IMR-90 (cell line): Measurements from ENCODE around the gene UBA1. TPM values are rescaled to one million over a fixed set of nuclear protein-coding genes. Genes with fewer than 3 reads are reported as not detected.

Experiments
- ATAC-seq: fragments of 200-7000 bp; cut with Tn5 transposase; 2 replicates; pipeline ENCODE4 v1.9.1; 2020; ENCODE audit warnings: low read depth, mild to moderate bottlenecking, moderate library complexity
- BruUV-seq: library from RNA; stranded (reverse); fragments of 400-500 nt; replicated peaks from 2 replicates; lab custom pipeline; 2021; lab: Mats Ljungman, UMichigan
- CTCF ChIA-PET: fragments of 300-600 bp; formaldehyde crosslinking; extraction: SDS; loops from one replicate; lab custom pipeline; 2021; ENCODE audit warnings: antibody characterized with exemption; lab: Yijun Ruan, JAX
- POLR2A ChIA-PET: fragments of 300-600 bp; sonication (Branson Sonifier 250); formaldehyde crosslinking; loops from one replicate; lab custom pipeline; 2022; ENCODE audit warnings: antibody characterized with exemption; ENCODE audit not compliant: unreplicated experiment; lab: Charles Lee
- DNase-seq: peaks from one replicate; pipeline ENCODE4 v3.0.0; 2013
- H2AFZ ChIP-seq: replicated peaks from 2 replicates; pipeline ENCODE3; 2013; ENCODE audit warnings: low read length, mild to moderate bottlenecking; ENCODE audit not compliant: poor library complexity
- H2AK5ac ChIP-seq: 2 replicates; pipeline ENCODE4 v1.6.1; 2013; ENCODE audit warnings: low read depth, low read length, inconsistent platforms
- H2AK9ac ChIP-seq: replicated peaks from 2 replicates; pipeline ENCODE3; 2013; ENCODE audit warnings: mild to moderate bottlenecking, low read depth, low read length, moderate library complexity; ENCODE audit not compliant: poor library complexity
- H2BK120ac ChIP-seq: 2 replicates; pipeline ENCODE4 v1.6.1; 2013; ENCODE audit warnings: low read depth, low read length, inconsistent platforms
- H2BK15ac ChIP-seq: 3 replicates; pipeline ENCODE4 v1.6.1; 2013; ENCODE audit warnings: low read depth, low read length, inconsistent platforms
- H2BK20ac ChIP-seq: 2 replicates; pipeline ENCODE4 v1.6.1; 2013; ENCODE audit warnings: low read depth, mild to moderate bottlenecking, inconsistent platforms, low read length, moderate library complexity
- H2BK5ac ChIP-seq: 2 replicates; pipeline ENCODE4 v1.6.1; 2013; ENCODE audit warnings: mild to moderate bottlenecking, low read depth, low read length, inconsistent platforms; ENCODE audit not compliant: poor library complexity, severe bottlenecking
- H3K14ac ChIP-seq: replicated peaks from 2 replicates; pipeline ENCODE4 v1.6.1; 2013; ENCODE audit warnings: low read depth, low read length, inconsistent platforms
- H3K18ac ChIP-seq: 2 replicates; pipeline ENCODE4 v1.6.1; 2013; ENCODE audit warnings: low read depth, low read length, control low read depth
- H3K23ac ChIP-seq: 2 replicates; pipeline ENCODE4 v1.6.1; 2013; ENCODE audit warnings: low read depth, low read length, inconsistent platforms
- H3K27ac ChIP-seq: 2 replicates; pipeline ENCODE4 v1.5.1; 2013; ENCODE audit warnings: mild to moderate bottlenecking, control low read depth, low read length; ENCODE audit not compliant: insufficient read depth
- H3K27me3 ChIP-seq: 2 replicates; pipeline ENCODE4 v1.6.1; 2013; ENCODE audit warnings: low read length; ENCODE audit not compliant: control insufficient read depth, insufficient read depth
- H3K36me3 ChIP-seq: 2 replicates; pipeline ENCODE4 v1.6.1; 2013; ENCODE audit warnings: low read length, mixed read lengths; ENCODE audit not compliant: control insufficient read depth, insufficient read depth
- H3K4ac ChIP-seq: 2 replicates; pipeline ENCODE4 v1.6.1; 2013; ENCODE audit warnings: low read depth, low read length, inconsistent platforms
- H3K4me1 ChIP-seq: 2 replicates; pipeline ENCODE4 v1.6.1; 2013; ENCODE audit warnings: low read length, mixed read lengths; ENCODE audit not compliant: control insufficient read depth, insufficient read depth
- H3K4me2 ChIP-seq: 2 replicates; pipeline ENCODE4 v1.6.1; 2013; ENCODE audit warnings: low read depth, mild to moderate bottlenecking, control low read depth, low read length, moderate library complexity
- H3K4me3 ChIP-seq: 2 replicates; pipeline ENCODE4 v1.5.1; 2013; ENCODE audit warnings: low read depth, mild to moderate bottlenecking, control low read depth, low read length, moderate library complexity; ENCODE audit not compliant: insufficient read depth
- H3K56ac ChIP-seq: 2 replicates; pipeline ENCODE4 v1.6.1; 2013; ENCODE audit warnings: low read length, inconsistent platforms; ENCODE audit not compliant: insufficient read depth; ENCODE audit errors: extremely low read depth
- H3K79me1 ChIP-seq, 2 experiments: 2 replicates each; pipeline ENCODE4 v1.6.1; 2013; ENCODE audit warnings: low read length in 2 of 2, inconsistent platforms in 1 of 2, low read depth in 1 of 2
- H3K9ac ChIP-seq: 2 replicates; pipeline ENCODE4 v1.6.1; 2013; ENCODE audit warnings: low read depth, low read length, control low read depth
- H3K9me1 ChIP-seq: 2 replicates; pipeline ENCODE4 v1.6.1; 2013; ENCODE audit warnings: low read length, inconsistent platforms; ENCODE audit not compliant: insufficient read depth
- H3K9me3 ChIP-seq: 2 replicates; pipeline ENCODE4 v1.6.1; 2013; ENCODE audit warnings: low read length; ENCODE audit not compliant: control insufficient read depth, insufficient read depth
- H4K20me1 ChIP-seq: 2 replicates; pipeline ENCODE4 v1.6.1; 2013; ENCODE audit warnings: low read length, inconsistent platforms; ENCODE audit not compliant: insufficient read depth
- H4K5ac ChIP-seq: 2 replicates; pipeline ENCODE4 v1.6.1; 2013; ENCODE audit warnings: mild to moderate bottlenecking, low read depth, low read length, control low read depth
- H4K8ac ChIP-seq, 2 experiments: 2 replicates each; pipeline ENCODE4 v1.6.1; 2013; ENCODE audit warnings: low read depth in 2 of 2, low read length in 2 of 2, control low read depth in 1 of 2, inconsistent platforms in 1 of 2
- H4K91ac ChIP-seq: 2 replicates; pipeline ENCODE4 v1.6.1; 2013; ENCODE audit warnings: low read depth, low read length, inconsistent platforms; ENCODE audit not compliant: insufficient read depth
- BHLHE40 ChIP-seq: fragments of 150-350 bp; IDR thresholded peaks from 2 replicates; pipeline ENCODE4 v1.6.1; 2016; ENCODE audit warnings: mild to moderate bottlenecking, low read depth, low read length
- CEBPB ChIP-seq: IDR thresholded peaks from 2 replicates; pipeline ENCODE4 v1.6.1; 2012; ENCODE audit warnings: low read depth, low read length, improper control_type of control experiment
- MAFK ChIP-seq: IDR thresholded peaks from 2 replicates; pipeline ENCODE4 v1.6.1; 2012; ENCODE audit warnings: low read depth, low read length, improper control_type of control experiment
- MXI1 ChIP-seq: IDR thresholded peaks from 2 replicates; pipeline ENCODE4 v1.6.1; 2012; ENCODE audit warnings: low read depth, mild to moderate bottlenecking, low read length, moderate library complexity, borderline replicate concordance
- NFE2L2 ChIP-seq: fragments of 150-350 bp; IDR thresholded peaks from 2 replicates; pipeline ENCODE4 v1.6.1; 2016; ENCODE audit warnings: low read depth, mild to moderate bottlenecking, low read length
- RCOR1 ChIP-seq: IDR thresholded peaks from 2 replicates; pipeline ENCODE4 v1.6.1; 2012; ENCODE audit warnings: mild to moderate bottlenecking, low read length, improper control_type of control experiment; ENCODE audit not compliant: insufficient replicate concordance
- RFX5 ChIP-seq: IDR thresholded peaks from 2 replicates; pipeline ENCODE4 v1.8.0; 2012; ENCODE audit warnings: low read depth, mild to moderate bottlenecking, low read length, moderate library complexity
- SMC3 ChIP-seq: fragments of 150-350 bp; IDR thresholded peaks from 2 replicates; pipeline ENCODE4 v1.6.1; 2016; ENCODE audit warnings: low read depth, mild to moderate bottlenecking, antibody characterized with exemption, low read length, moderate library complexity
- WGBS, 2 experiments: methylation state at CpG; one replicate each; pipeline versions ENCODE4 v1.1.5 to v1.1.7; 2013; ENCODE audit warnings: missing lambda C conversion rate in 2 of 2; ENCODE audit not compliant: insufficient read length in 1 of 2; ENCODE audit errors: extremely low coverage in 2 of 2; 5-methylcytosine and 5-hydroxymethylcytosine counted together
- dilution Hi-C: fragments of 300-500 bp; cut with HindIII; formaldehyde crosslinking; loops from one replicate; pipeline ENCODE4 v1.14.3; 2018; ENCODE audit warnings: low sequenced_read_pairs; ENCODE audit not compliant: unreplicated experiment
- in situ Hi-C: fragments of 300-500 bp; cut with MboI; formaldehyde crosslinking; loops from 3 replicates; pipeline ENCODE4 v1.14.3; 2019; ENCODE audit warnings: low sequenced_read_pairs, inconsistent platforms, mixed read lengths
- intact Hi-C: fragments of 100-400 bp; cut with micrococcal nuclease; formaldehyde crosslinking; loops from 2 replicates; pipeline ENCODE4 v1.10.0; 2022
- polyA plus RNA-seq, 3 experiments: library from polyadenylated mRNA; depleted of rRNA; stranded (reverse); fragments of >200 nt; gene quantifications; 2 replicates each; pipeline ENCODE4 v1.2.3, GENCODE V29; 2012; ENCODE audit warnings: low replicate concordance in 1 of 3
- total RNA-seq: library from RNA; depleted of rRNA; stranded (reverse); fragments of >200 nt; gene quantifications from 2 replicates; pipeline ENCODE4 v1.2.3, GENCODE V29; 2012
- TF ChIP-seq, protein P1 (sequence below): fragments of 150-350 bp; IDR thresholded peaks from 2 replicates; pipeline ENCODE4 v1.6.1; 2016; ENCODE audit warnings: low read depth, mild to moderate bottlenecking, low read length, moderate library complexity, borderline replicate concordance
- TF ChIP-seq, protein P2 (sequence below): conservative IDR thresholded peaks from 2 replicates; pipeline ENCODE4 v1.5.1; 2012; ENCODE audit warnings: mild to moderate bottlenecking, low read depth, low read length, improper control_type of control experiment

Gene UBA1
- total and polyA plus RNA-seq, 2 of the 4 experiments (the other 2 are of a cell fraction): 299 to 343 TPM

DNA sequence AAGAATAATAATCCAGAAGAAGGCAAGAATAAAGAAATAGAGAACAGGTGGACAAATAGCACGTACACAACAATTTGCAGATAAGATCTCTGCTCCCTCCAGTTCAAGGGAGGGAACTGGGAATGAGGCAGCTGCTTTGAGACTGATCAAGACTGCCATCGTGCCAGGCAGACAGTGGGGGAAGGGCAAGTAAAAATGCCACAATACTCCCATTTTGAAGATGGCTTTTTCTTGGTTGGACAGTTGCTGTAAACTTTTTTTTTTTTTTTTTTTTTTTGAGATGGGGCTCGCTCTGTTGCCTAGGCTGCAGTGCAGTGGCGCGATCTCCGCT is 56.4 kb downstream of the UBA1 start:
- WGBS, 2 experiments: no CpG with 5 or more reads among the region's 6 CpGs
- H4K5ac ChIP-seq: no peak overlapping the region
- H3K9me3 ChIP-seq: peaks cover 2% of the 10 kb centered on the region; the same call in 1 of the 2 replicates
- intact Hi-C loops: no loop called here
- CTCF ChIA-PET: no interaction called here
- no peak overlapping the region for H3K56ac ChIP-seq
- no peak overlapping the region for H3K4ac ChIP-seq
- H3K14ac ChIP-seq: no peak overlapping the region
- H3K27ac ChIP-seq: no peak overlapping the region
- no peak for ATAC-seq
- no peak overlapping the region for H2AK5ac ChIP-seq
- peaks cover 13% of the 10 kb centered on the region for H3K36me3 ChIP-seq
- no peaks in the 10 kb centered on the region; the same call in none of the 2 replicates for H4K20me1 ChIP-seq
- H3K79me1 ChIP-seq: no peaks in the 10 kb centered on the region
- no peak overlapping the region for H3K9ac ChIP-seq
- no peak overlapping the region for H2BK5ac ChIP-seq
- POLR2A ChIA-PET: no interaction called here
- dilution Hi-C loops: no loop called here
- TF ChIP-seq MXI1 (no peak), NFE2L2 (no peak), RCOR1 (no peak), SMC3 (no peak), BHLHE40 (no peak), CEBPB (no peak), RFX5 (no peak), MAFK (no peak)
- TF ChIP-seq, protein P1, sequence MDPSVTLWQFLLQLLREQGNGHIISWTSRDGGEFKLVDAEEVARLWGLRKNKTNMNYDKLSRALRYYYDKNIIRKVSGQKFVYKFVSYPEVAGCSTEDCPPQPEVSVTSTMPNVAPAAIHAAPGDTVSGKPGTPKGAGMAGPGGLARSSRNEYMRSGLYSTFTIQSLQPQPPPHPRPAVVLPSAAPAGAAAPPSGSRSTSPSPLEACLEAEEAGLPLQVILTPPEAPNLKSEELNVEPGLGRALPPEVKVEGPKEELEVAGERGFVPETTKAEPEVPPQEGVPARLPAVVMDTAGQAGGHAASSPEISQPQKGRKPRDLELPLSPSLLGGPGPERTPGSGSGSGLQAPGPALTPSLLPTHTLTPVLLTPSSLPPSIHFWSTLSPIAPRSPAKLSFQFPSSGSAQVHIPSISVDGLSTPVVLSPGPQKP: no peak
- TF ChIP-seq, protein P2, sequence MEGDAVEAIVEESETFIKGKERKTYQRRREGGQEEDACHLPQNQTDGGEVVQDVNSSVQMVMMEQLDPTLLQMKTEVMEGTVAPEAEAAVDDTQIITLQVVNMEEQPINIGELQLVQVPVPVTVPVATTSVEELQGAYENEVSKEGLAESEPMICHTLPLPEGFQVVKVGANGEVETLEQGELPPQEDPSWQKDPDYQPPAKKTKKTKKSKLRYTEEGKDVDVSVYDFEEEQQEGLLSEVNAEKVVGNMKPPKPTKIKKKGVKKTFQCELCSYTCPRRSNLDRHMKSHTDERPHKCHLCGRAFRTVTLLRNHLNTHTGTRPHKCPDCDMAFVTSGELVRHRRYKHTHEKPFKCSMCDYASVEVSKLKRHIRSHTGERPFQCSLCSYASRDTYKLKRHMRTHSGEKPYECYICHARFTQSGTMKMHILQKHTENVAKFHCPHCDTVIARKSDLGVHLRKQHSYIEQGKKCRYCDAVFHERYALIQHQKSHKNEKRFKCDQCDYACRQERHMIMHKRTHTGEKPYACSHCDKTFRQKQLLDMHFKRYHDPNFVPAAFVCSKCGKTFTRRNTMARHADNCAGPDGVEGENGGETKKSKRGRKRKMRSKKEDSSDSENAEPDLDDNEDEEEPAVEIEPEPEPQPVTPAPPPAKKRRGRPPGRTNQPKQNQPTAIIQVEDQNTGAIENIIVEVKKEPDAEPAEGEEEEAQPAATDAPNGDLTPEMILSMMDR: no peak
- in situ Hi-C loops: no loop called here
- H2BK120ac ChIP-seq: no peak overlapping the region
- DNase-seq: no peak
- no peak overlapping the region for H4K91ac ChIP-seq
- H2AFZ ChIP-seq: no peak overlapping the region
- H2BK15ac ChIP-seq: no peak overlapping the region
- H2BK20ac ChIP-seq: no peak overlapping the region
- no peaks in the 10 kb centered on the region for H3K9me1 ChIP-seq
- no peak overlapping the region for H4K8ac ChIP-seq
- peaks cover 16% of the 10 kb centered on the region for H3K27me3 ChIP-seq
- H3K4me3 ChIP-seq: no peak overlapping the region
- H3K4me2 ChIP-seq: no peak overlapping the region
- no peak overlapping the region for H3K18ac ChIP-seq
- no peaks in the 10 kb centered on the region for H3K4me1 ChIP-seq
- no peak overlapping the region for H2AK9ac ChIP-seq
- no TSS peak for BruUV-seq
- H3K23ac ChIP-seq: no peak overlapping the region
